Pancreas (tissue), 10 donors: ENCODE data around the gene COX7C. TPM values are rescaled to one million over a fixed set of nuclear protein-coding genes. Genes with fewer than 3 reads are reported as not detected.
"Not testable (repeated sequence)": the region's sequence is repeated elsewhere in the genome, so short reads cannot be mapped to it uniquely, and the experiment has no call there.

Experiments
- ATAC-seq, 4 donors: fragments of 200-7000 bp; cut with Tn5 transposase; one replicate each; pipeline versions ENCODE4 v1.8.0 to v1.9.1; 2020; ENCODE audit warnings: mild to moderate bottlenecking in 4 of 4, moderate library complexity in 4 of 4
- DNase-seq, 6 donors: peaks; one replicate each; pipeline ENCODE4 v3.0.0-alpha.2; 2020
- FAIRE-seq: peaks from 2 replicates; lab custom pipeline; 2012; peaks lifted over from hg19 to GRCh38; lab: Jason Lieb, UNC
- H3K27ac ChIP-seq, 4 donors: fragments of 200-600 bp; sonication (generic); 1 replicate in 3 of 4; 2 replicates in 1 of 4; pipeline versions ENCODE4 v1.5.0 to v1.8.0; 2020
- H3K27me3 ChIP-seq, 4 donors: fragments of 200-600 bp; one replicate each; pipeline ENCODE4 v1.8.0; 2021
- H3K36me3 ChIP-seq, 3 donors: fragments of 200-600 bp; sonication (generic) in 1 of 3; one replicate each; pipeline versions ENCODE4 v1.5.0 to v1.8.0; 2020 to 2021
- H3K4me1 ChIP-seq, 3 donors: fragments of 200-600 bp; one replicate each; pipeline ENCODE4 v1.8.0; 2021
- H3K4me3 ChIP-seq, 4 donors: fragments of 200-600 bp; sonication (generic) in 2 of 4; one replicate each; pipeline versions ENCODE4 v1.5.0 to v1.8.0; 2020 to 2021
- H3K9me3 ChIP-seq, 4 donors: fragments of 200-600 bp; one replicate each; pipeline ENCODE4 v1.8.0; 2021
- CTCF ChIP-seq, 4 donors: fragments of 200-600 bp; sonication (generic) in 3 of 4; IDR thresholded peaks; one replicate each; pipeline versions ENCODE4 v1.5.0 to v1.8.0; 2021; ENCODE audit warnings: antibody characterized with exemption in 4 of 4
- WGBS, 2 donors: extraction: QIAGEN DNeasy Blood & Tissue Kit; methylation state at CpG; one replicate each; pipeline ENCODE4 v1.1.7; 2013; 5-methylcytosine and 5-hydroxymethylcytosine counted together
- intact Hi-C, 3 donors: fragments of 100-400 bp; cut with DNase I; formaldehyde crosslinking; loops; one replicate each; pipeline versions ENCODE4 v1.11.1 to v1.14.2; 2022
- polyA plus RNA-seq, 2 donors: library from polyadenylated mRNA; stranded (reverse); fragments of 200-250 nt; gene quantifications; one replicate each; pipeline ENCODE4 v1.2.3, GENCODE V29; 2013
- total RNA-seq, 6 donors: library from RNA; stranded (reverse); fragmentation: NEBNext Ultra II Directional in 4 of 6; extraction: Animal tissue kit (Norgen Biotek cat#: 25700) in 4 of 6; gene quantifications; one replicate each; pipeline versions ENCODE4 v1.2.1 to v1.2.4, GENCODE V29; 2021 to 2023
- donor health status: healthy with polysubstance abuse.
- donor health status: DM: no; HTN: no; CAD: no; lungs with moderate emphysema.
- donor health status: DM: no; HTN: no; CAD: no.
- donor health status: control.
- donor health status: control.
- donor health status: Bipolar disorder and iron deficiency.
- donor health status: DM: yes; HTN: yes; CAD: no.
- donor health status: DM: no; HTN: no; CAD: no.
- donor health status: DM: no; HTN: no; CAD: no.
- donor health status: DM: yes; HTN: yes; CAD: no.

Gene COX7C
- total RNA-seq (100 to 1,000 TPM; 181 to 292 (median 249) TPM), polyA plus RNA-seq (100 to 1,000 TPM; 358 to 521 TPM)

- no peaks in the 10 kb centered on the region for H3K27me3 ChIP-seq
- ATAC-seq (peak; percentile 96 to 99 (median 98)), FAIRE-seq (peak; percentile 93), DNase-seq (peak; percentile 76 to 96 (median 90))
- intact Hi-C loops: no loop called here
- WGBS, 2 donors: 0% methylated on average over 41 of the region's 41 CpGs
- H3K9me3 ChIP-seq: no peaks in the 10 kb centered on the region
- TF ChIP-seq CTCF (IDR thresholded peaks at IDR 0.05): no peak
- H3K4me1 ChIP-seq: peaks cover 0 to 9% (median 7%) of the 10 kb centered on the region in 3 donors
- peak within 1 kb of the TSS; percentile 63 to 96 (median 84) for H3K27ac ChIP-seq
- peak within 1 kb of the TSS; percentile 65 to 92 (median 73) for H3K4me3 ChIP-seq
- peaks cover 0 to 18% (median 6%) of the 10 kb centered on the region in 3 donors for H3K36me3 ChIP-seq
These were observed at the start of gene COX7C for GRCh38 chr5:86617756-86618576. Gene COX7C, plus strand, starts transcription at chr5:86617941. Its CDS starts 115 bp downstream, at chr5:86618056.

GRCh38 chr5:86569522-86570426 lies 48.0 kb upstream of the COX7C start:
- ATAC-seq, H3K9me3 ChIP-seq, H3K4me3 ChIP-seq, FAIRE-seq, H3K36me3 ChIP-seq, H3K27ac ChIP-seq, H3K27me3 ChIP-seq, intact Hi-C loops, H3K4me1 ChIP-seq: not testable (repeated sequence)
- peak in 1 of 6 donors; percentile 61 for DNase-seq
- 92 to 95% methylated on average over 34 to 44 of the region's 44 CpGs for WGBS, 2 donors

- Histone ChIP-seq H3K4me1 (no peaks in the 10 kb centered on the region), H3K27ac (no peak overlapping the region), H3K4me3 (no peak overlapping the region), H3K9me3 (no peaks in the 10 kb centered on the region), H3K36me3 (no peaks in the 10 kb centered on the region), H3K27me3 (no peaks in the 10 kb centered on the region)
- no peak for FAIRE-seq
- intact Hi-C loops: no loop called here
- no peak for TF ChIP-seq CTCF (IDR thresholded peaks at IDR 0.05)
- ATAC-seq: no peak
- 79 to 85% methylated on average over 20 of the region's 20 CpGs for WGBS, 2 donors
- DNase-seq: peak in 1 of 6 donors; percentile 53
These were observed 47.2 kb upstream of the COX7C start for GRCh38 chr5:86570427-86571083.

- WGBS, 2 donors: 91 to 97% methylated on average over 12 of the region's 12 CpGs
- DNase-seq, H3K36me3 ChIP-seq, FAIRE-seq, ATAC-seq, H3K4me3 ChIP-seq, H3K4me1 ChIP-seq, H3K9me3 ChIP-seq, H3K27me3 ChIP-seq, H3K27ac ChIP-seq, intact Hi-C loops: not testable (repeated sequence)
These were observed 46.6 kb upstream of the COX7C start for GRCh38 chr5:86571109-86571508.

GRCh38 chr5:86572825-86573517 lies 44.8 kb upstream of the COX7C start:
- TF ChIP-seq CTCF (IDR thresholded peaks at IDR 0.05): no peak
- FAIRE-seq (no peak), ATAC-seq (no peak), DNase-seq (no peak)
- 73 to 75% methylated on average over 7 of the region's 7 CpGs for WGBS, 2 donors
- Histone ChIP-seq H3K4me1 (no peaks in the 10 kb centered on the region), H3K4me3 (no peak overlapping the region), H3K36me3 (no peaks in the 10 kb centered on the region), H3K27me3 (no peaks in the 10 kb centered on the region), H3K27ac (no peak overlapping the region), H3K9me3 (no peaks in the 10 kb centered on the region)
- intact Hi-C loops: no loop called here
